ENCODE results near the gene DCTPP1. TPM values are rescaled to one million over a fixed set of nuclear protein-coding genes. Genes with fewer than 3 reads are reported as not detected.
A peak's percentile ranks its signal among the peaks of the same experiment; 100 is the strongest.

DCTPP1 gene
- total and polyA plus RNA-seq, 9 of the 15 experiments (the other 6 are each of a cell fraction or from before 2014, with no cell fraction given), result 45.0 to 132 (median 80.6) TPM

DNA sequence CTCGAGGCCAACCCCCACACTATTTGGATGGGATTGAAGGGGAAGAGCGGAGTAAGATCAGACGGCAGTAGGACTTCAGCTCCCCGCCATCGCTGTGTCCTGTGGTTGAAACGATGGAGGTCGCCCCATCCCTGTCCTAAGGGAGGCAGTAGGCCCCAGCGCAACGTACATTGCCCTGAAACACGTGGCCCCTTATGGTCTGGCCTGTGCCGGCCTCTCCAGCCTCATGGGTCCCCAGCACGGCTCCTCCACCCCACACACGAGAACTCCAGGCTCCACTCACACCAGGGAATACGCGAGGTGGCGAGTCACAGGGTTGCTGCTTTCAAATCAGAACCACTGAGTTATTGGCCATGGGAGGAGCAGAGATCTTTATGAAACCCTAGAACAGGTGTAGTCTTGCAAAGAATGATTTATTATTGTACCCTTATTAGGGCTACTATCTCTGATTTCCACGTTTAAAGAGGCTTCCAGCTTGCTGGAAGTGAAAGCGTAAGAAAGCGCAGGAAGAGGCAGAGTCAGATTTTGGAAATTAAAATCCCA, 669 bp upstream of the DCTPP1 start (continued):
- TF ChIP-seq, protein P1, sequence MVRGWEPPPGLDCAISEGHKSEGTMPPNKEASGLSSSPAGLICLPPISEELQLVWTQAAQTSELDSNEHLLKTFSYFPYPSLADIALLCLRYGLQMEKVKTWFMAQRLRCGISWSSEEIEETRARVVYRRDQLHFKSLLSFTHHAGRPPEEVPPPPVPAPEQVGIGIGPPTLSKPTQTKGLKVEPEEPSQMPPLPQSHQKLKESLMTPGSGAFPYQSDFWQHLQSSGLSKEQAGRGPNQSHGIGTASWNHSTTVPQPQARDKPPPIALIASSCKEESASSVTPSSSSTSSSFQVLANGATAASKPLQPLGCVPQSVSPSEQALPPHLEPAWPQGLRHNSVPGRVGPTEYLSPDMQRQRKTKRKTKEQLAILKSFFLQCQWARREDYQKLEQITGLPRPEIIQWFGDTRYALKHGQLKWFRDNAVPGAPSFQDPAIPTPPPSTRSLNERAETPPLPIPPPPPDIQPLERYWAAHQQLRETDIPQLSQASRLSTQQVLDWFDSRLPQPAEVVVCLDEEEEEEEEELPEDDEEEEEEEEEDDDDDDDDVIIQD (CRISPR knock-in tag; IDR thresholded peaks at IDR 0.05), result no peak
- TF ChIP-seq ZNF717 (CRISPR knock-in tag; IDR thresholded peaks at IDR 0.05), result no peak
- no peak for TF ChIP-seq TEAD4 (IDR thresholded peaks at IDR 0.05; ENCODE audit: low read length)
- no peak for TF ChIP-seq TEAD4 (CRISPR knock-in tag; IDR thresholded peaks at IDR 0.05; ENCODE audit: borderline replicate concordance)
- no peak for TF ChIP-seq RBM25 (IDR thresholded peaks at IDR 0.05; ENCODE audit: low read depth, low read length, severe bottlenecking)
- no peak for TF ChIP-seq ZNF445 (CRISPR knock-in tag; IDR thresholded peaks at IDR 0.05; ENCODE audit: low read depth)
- TF ChIP-seq NR2C2 (CRISPR knock-in tag; IDR thresholded peaks at IDR 0.05), result no peak; the same call in 1 of the 2 replicates
- TF ChIP-seq NR2C2 (tag; IDR thresholded peaks at IDR 0.05), result peak; percentile 73
- TF ChIP-seq NFXL1 (CRISPR knock-in tag; IDR thresholded peaks at IDR 0.05), result no peak
- no peak for TF ChIP-seq PCBP2 (IDR thresholded peaks at IDR 0.05; ENCODE audit: low read depth, low read length, poor library complexity, severe bottlenecking)
- TF ChIP-seq RBM22 (IDR thresholded peaks at IDR 0.05; ENCODE audit: low read depth, low read length, poor library complexity, severe bottlenecking), result no peak
- TF ChIP-seq, protein P2, sequence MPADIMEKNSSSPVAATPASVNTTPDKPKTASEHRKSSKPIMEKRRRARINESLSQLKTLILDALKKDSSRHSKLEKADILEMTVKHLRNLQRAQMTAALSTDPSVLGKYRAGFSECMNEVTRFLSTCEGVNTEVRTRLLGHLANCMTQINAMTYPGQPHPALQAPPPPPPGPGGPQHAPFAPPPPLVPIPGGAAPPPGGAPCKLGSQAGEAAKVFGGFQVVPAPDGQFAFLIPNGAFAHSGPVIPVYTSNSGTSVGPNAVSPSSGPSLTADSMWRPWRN (IDR thresholded peaks at IDR 0.05; ENCODE audit: low read depth), result no peak
- no peak for TF ChIP-seq MCM5 (IDR thresholded peaks at IDR 0.05; ENCODE audit: low read depth)
- TF ChIP-seq ZNF124 (CRISPR knock-in tag; IDR thresholded peaks at IDR 0.05), result no peak
- TF ChIP-seq ZNF75A (CRISPR knock-in tag; IDR thresholded peaks at IDR 0.05), result no peak
- TF ChIP-seq, protein P3, sequence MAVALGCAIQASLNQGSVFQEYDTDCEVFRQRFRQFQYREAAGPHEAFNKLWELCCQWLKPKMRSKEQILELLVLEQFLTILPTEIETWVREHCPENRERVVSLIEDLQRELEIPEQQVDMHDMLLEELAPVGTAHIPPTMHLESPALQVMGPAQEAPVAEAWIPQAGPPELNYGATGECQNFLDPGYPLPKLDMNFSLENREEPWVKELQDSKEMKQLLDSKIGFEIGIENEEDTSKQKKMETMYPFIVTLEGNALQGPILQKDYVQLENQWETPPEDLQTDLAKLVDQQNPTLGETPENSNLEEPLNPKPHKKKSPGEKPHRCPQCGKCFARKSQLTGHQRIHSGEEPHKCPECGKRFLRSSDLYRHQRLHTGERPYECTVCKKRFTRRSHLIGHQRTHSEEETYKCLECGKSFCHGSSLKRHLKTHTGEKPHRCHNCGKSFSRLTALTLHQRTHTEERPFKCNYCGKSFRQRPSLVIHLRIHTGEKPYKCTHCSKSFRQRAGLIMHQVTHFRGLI (CRISPR knock-in tag; IDR thresholded peaks at IDR 0.05), result no peak
- no peak for TF ChIP-seq ATF1 (CRISPR knock-in tag; IDR thresholded peaks at IDR 0.05)
- TF ChIP-seq ATF1 (tag; IDR thresholded peaks at IDR 0.05), result peak; percentile 71
- peak; percentile 77 for TF ChIP-seq DMBX1 (CRISPR knock-in tag; IDR thresholded peaks at IDR 0.05; ENCODE audit: borderline replicate concordance)
- TF ChIP-seq ZNF589 (CRISPR knock-in tag; IDR thresholded peaks at IDR 0.05; ENCODE audit: low read depth), result 0 out of 2 replicates have a peak, but pooled peaks have one; percentile 47
- no peak for TF ChIP-seq ZNF165 (CRISPR knock-in tag; IDR thresholded peaks at IDR 0.05; ENCODE audit: borderline replicate concordance)
- no peak; the same call in 1 of the 2 replicates for TF ChIP-seq ZSCAN29 (IDR thresholded peaks at IDR 0.05)
- TF ChIP-seq MTA2 (IDR thresholded peaks at IDR 0.05; ENCODE audit: low read depth), result no peak
- TF ChIP-seq ETS2 (tag; IDR thresholded peaks at IDR 0.05; ENCODE audit: borderline replicate concordance, poor library complexity, severe bottlenecking), result no peak
- no peak for TF ChIP-seq NELFE (IDR thresholded peaks at IDR 0.05; ENCODE audit: insufficient read depth, insufficient read length)
- no peak for TF ChIP-seq XRCC5 (IDR thresholded peaks at IDR 0.05; ENCODE audit: low read depth, low read length)
- no peak for TF ChIP-seq ZNF384 (IDR thresholded peaks at IDR 0.05; ENCODE audit: low read depth, low read length)
- no peak; the same call in 1 of the 2 replicates for TF ChIP-seq SREBF1 (IDR thresholded peaks at IDR 0.05; ENCODE audit: borderline replicate concordance, low read depth, low read length)
- TF ChIP-seq ZNF695 (CRISPR knock-in tag; IDR thresholded peaks at IDR 0.05), result no peak
- no peak for TF ChIP-seq RHOXF2B (CRISPR knock-in tag; conservative IDR thresholded peaks at IDR 0.05)

Measured in K562 (cell line).